Skeletal muscle satellite cell (primary cell): ENCODE data around the gene OPCML.

Source experiments
- H3K27me3 ChIP-seq: 2 replicates; pipeline ENCODE4 v1.7.0; 2013; ENCODE audit warnings: low read length; ENCODE audit not compliant: control insufficient read depth, insufficient read depth
- H3K36me3 ChIP-seq: 2 replicates; pipeline ENCODE4 v1.7.0; 2013; ENCODE audit warnings: mild to moderate bottlenecking, control low read depth, low read length; ENCODE audit not compliant: insufficient read depth
- H3K4me1 ChIP-seq: 2 replicates; pipeline ENCODE4 v1.7.0; 2013; ENCODE audit warnings: low read length; ENCODE audit not compliant: control insufficient read depth, insufficient read depth
- H3K4me2 ChIP-seq: 2 replicates; pipeline ENCODE4 v1.7.0; 2013; ENCODE audit warnings: mild to moderate bottlenecking, low read length
- H3K4me3 ChIP-seq: 2 replicates; pipeline ENCODE4 v1.7.0; 2013; ENCODE audit warnings: low read length
- H3K9ac ChIP-seq: 2 replicates; pipeline ENCODE4 v1.7.0; 2013; ENCODE audit warnings: mild to moderate bottlenecking, low read depth, low read length, moderate library complexity
- H3K9me3 ChIP-seq: replicated peaks from 2 replicates; pipeline ENCODE4 v1.7.0; 2013; ENCODE audit warnings: mild to moderate bottlenecking, control low read depth, low read length

The OPCML gene

DNA sequence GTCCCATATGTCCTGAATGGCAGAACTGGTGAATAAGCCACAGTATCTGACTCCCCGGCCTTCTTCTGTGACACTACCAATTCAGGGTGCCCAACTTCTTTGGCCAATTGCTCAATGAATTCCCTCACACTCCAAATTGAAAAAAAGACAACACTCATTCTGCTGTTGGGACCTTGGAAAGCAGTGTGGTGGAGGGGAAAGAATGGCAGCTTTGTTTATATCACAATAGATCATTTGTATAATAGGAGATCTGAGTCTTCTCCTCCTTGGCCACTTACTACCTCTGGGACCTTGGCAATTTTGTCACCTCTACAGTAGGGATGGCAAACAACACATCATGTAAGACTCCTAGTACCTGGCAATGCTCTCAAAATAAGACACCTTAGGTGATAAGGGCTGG, 64.6 kb downstream of the OPCML start:
- Histone ChIP-seq H3K9ac (no peak overlapping the region), H3K27me3 (no peaks in the 10 kb centered on the region), H3K9me3 (peaks cover 11% of the 10 kb centered on the region), H3K36me3 (no peaks in the 10 kb centered on the region), H3K4me2 (no peak overlapping the region), H3K4me3 (no peak overlapping the region), H3K4me1 (no peaks in the 10 kb centered on the region)

DNA sequence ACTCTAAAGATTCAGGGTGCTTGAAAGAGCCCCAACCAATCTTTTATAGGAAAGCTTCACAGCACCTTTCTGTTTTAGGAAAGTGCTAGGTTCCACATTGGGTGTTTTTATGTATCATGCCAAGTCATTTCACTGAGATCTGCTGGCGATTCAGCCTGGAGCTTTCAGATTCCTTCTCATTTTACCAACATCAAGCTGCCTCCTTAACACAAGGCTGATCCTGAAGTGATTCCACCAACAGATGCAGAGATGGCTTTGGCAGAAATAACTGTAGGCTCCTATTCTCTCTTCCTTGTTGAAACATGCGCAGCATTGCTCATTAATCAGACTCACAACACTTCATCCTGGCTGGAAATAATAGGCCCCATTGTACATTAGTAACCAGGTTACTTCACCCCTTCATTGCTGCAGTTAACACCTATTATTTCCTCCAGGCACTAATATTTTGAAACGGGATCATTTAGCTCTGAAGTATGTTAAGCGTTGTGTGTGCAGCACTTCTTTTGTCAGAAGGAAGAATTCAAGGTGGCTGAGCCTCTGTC, 89.0 kb downstream of the OPCML start:
- no peaks in the 10 kb centered on the region for H3K9me3 ChIP-seq
- no peak overlapping the region for H3K4me3 ChIP-seq
- H3K4me2 ChIP-seq = no peak overlapping the region
- no peaks in the 10 kb centered on the region for H3K4me1 ChIP-seq
- H3K27me3 ChIP-seq = no peaks in the 10 kb centered on the region
- H3K36me3 ChIP-seq = no peaks in the 10 kb centered on the region
- H3K9ac ChIP-seq = no peak overlapping the region

DNA sequence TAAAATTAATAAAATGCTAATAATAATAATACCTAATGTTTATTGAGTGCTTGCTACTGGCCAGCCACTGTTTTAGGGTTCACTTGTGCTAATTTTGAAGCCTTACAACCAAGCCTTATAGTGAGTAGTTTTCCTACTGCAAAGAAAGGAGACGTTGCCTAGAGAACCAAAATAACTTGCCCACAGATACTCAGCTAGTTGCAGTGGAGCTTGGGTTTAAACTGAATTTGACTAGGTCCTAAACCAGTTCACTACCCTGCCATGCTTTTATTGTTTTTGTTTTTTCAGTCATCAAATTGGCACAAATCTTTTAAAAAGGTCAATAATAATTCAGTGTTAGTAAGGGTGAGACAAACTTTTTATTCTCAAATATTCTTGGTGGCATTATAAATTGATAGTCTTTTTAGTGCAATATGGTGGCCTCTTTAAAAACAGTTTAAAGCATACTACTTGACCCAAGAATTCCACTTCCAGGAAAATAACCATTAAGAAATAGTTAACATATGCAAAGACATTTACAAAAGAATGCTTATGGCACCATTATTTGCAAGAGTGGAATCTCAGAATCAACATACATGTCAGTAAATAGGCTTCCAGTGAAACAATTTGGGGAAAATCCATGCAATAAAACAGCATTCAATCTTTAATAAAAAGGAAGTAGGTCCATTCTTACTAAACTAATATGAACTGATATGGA, 90.2 kb downstream of the OPCML start:
- Histone ChIP-seq H3K4me1 (no peaks in the 10 kb centered on the region), H3K36me3 (no peaks in the 10 kb centered on the region), H3K27me3 (no peaks in the 10 kb centered on the region), H3K4me3 (no peak overlapping the region), H3K9me3 (no peaks in the 10 kb centered on the region), H3K4me2 (no peak overlapping the region), H3K9ac (no peak overlapping the region)

DNA sequence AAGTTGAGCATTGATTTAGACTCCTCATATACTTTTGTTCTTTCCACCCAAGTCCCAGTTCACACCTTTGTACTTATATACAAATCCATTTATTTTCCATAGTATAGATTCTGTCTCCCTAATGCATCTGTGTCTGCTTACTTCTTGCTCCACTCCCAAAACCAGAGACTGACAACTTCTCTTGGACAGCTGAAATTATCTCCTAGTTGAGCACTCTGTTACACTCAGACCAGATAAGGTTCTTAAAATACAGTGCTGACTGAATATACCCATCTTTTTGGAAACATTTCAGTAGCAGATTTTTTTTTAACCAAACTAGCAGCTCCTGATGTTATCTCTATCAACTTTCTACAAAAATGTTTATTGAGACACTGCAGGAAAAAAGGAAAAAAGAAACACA, 106.3 kb downstream of the OPCML start:
- peaks cover 9% of the 10 kb centered on the region for H3K9me3 ChIP-seq
- H3K9ac ChIP-seq = no peak overlapping the region
- no peaks in the 10 kb centered on the region for H3K4me1 ChIP-seq
- no peaks in the 10 kb centered on the region for H3K27me3 ChIP-seq
- H3K4me2 ChIP-seq = no peak overlapping the region
- H3K4me3 ChIP-seq = no peak overlapping the region
- no peaks in the 10 kb centered on the region for H3K36me3 ChIP-seq

DNA sequence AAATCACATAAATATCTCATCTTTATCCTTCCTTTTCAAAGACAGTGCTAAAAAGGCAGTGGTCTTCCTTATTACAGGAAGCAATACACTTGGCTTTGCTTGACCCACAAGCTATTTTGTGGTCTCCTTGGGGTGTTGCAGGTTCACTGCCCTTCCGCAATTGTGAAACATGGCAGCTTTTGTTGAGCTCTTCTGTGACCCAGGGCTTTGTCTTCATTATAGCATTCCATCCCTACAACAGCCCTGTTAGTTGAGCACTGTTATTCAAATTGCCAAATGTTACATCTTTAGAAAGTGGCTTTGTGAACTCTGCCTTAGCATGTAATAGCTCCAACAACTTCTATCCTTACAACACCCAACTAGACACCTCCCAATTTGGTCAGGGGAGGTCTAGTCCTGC, 107.1 kb downstream of the OPCML start:
- Histone ChIP-seq H3K4me1 (no peaks in the 10 kb centered on the region), H3K9me3 (peaks cover 9% of the 10 kb centered on the region), H3K27me3 (no peaks in the 10 kb centered on the region), H3K36me3 (no peaks in the 10 kb centered on the region), H3K9ac (no peak overlapping the region), H3K4me3 (no peak overlapping the region), H3K4me2 (no peak overlapping the region)

DNA sequence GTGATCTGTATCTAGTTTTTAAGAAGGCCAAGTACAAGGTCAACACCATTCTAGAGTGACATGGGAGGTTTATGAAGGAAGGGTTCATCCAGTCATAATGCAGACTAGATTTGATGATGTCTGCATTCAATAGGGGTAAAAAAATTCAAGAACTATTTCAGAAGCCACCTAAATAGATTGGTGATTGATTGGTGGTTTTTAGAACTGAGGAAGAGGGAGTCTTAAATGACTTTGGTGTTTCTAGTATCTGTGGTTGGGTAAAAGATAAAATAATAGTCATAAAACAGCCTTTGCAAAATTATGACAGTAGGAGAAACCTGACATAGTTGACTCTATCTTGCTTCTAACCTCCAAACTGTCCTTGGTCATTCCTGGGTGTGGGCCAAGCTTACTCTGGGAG, 114.1 kb downstream of the OPCML start:
- no peaks in the 10 kb centered on the region for H3K4me1 ChIP-seq
- no peak overlapping the region for H3K4me3 ChIP-seq
- no peaks in the 10 kb centered on the region for H3K27me3 ChIP-seq
- no peak overlapping the region for H3K4me2 ChIP-seq
- peaks cover 12% of the 10 kb centered on the region for H3K9me3 ChIP-seq
- H3K9ac ChIP-seq = no peak overlapping the region
- H3K36me3 ChIP-seq = no peaks in the 10 kb centered on the region

DNA sequence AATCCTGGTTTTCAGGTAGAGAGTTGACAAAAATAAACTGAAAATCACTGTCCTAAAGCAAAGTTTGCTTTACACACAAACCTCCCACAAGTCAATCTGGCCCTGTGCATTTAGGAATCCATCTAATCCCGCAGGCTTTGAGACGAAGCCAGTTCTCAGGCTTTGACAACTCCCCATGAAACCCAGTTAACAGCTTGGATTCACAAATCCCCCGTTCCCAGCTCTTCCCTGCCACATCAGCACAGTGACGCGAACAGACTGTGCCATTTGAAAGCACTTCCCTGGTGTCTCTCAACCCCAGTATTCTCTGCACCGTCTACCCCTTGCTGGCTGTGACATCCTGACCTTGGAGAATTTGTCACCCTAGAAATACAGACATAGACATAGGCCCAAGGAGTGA, 117.8 kb downstream of the OPCML start:
- peaks cover 26% of the 10 kb centered on the region for H3K9me3 ChIP-seq
- no peaks in the 10 kb centered on the region for H3K4me1 ChIP-seq

DNA sequence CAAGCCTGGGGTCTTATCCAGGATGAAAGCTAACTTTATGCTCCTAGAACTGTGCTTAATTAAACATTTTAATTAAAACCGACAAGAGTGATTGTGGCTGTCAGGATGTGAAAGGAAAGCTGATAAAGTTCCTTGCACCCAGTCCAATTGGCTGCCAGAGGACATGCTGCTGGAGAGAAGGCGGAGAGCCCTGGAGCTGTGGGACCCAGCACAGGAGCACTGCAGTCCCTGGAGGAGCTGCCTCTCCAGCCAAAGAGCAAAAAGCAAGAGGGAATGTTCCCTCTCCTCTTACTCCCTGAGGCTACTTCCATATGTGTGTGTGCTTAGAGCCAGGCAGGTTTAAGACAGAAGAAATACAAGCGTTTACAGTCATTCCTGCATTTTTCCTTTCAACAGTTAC, 118.6 kb downstream of the OPCML start:
- no peaks in the 10 kb centered on the region for H3K27me3 ChIP-seq
- no peak overlapping the region for H3K4me2 ChIP-seq
- peaks cover 24% of the 10 kb centered on the region for H3K9me3 ChIP-seq
- no peak overlapping the region for H3K4me3 ChIP-seq
- no peak overlapping the region for H3K9ac ChIP-seq
- no peaks in the 10 kb centered on the region for H3K36me3 ChIP-seq
- no peaks in the 10 kb centered on the region for H3K4me1 ChIP-seq

More for the DNA sequence above, 117.8 kb downstream of the OPCML start:
- no peaks in the 10 kb centered on the region for H3K27me3 ChIP-seq
- no peak overlapping the region for H3K4me3 ChIP-seq
- no peak overlapping the region for H3K9ac ChIP-seq
- no peaks in the 10 kb centered on the region for H3K36me3 ChIP-seq
- H3K4me2 ChIP-seq = no peak overlapping the region

DNA sequence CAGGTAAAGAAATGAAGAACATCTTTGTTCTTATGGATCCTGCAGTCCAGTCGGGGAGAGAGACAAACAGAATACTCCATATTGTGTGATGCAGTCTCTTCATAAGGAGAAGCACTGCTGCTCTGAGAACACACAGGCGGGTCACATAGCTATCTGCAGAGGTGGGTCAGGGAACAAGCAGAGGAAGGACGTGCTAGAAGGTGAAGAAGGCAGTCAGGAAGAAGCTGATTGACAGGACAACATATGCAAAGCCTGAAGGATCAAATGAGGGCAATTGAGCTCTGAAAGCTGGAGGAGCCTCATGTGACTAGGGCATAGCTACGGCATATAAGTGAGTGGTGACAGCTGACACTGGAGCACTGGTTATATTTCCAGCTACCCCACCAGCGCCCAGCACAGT, 122.5 kb downstream of the OPCML start:
- H3K27me3 ChIP-seq = no peaks in the 10 kb centered on the region
- H3K9ac ChIP-seq = no peak overlapping the region
- no peak overlapping the region for H3K4me2 ChIP-seq
- H3K9me3 ChIP-seq = peaks cover 29% of the 10 kb centered on the region
- no peaks in the 10 kb centered on the region for H3K36me3 ChIP-seq
- H3K4me3 ChIP-seq = no peak overlapping the region
- H3K4me1 ChIP-seq = no peaks in the 10 kb centered on the region

DNA sequence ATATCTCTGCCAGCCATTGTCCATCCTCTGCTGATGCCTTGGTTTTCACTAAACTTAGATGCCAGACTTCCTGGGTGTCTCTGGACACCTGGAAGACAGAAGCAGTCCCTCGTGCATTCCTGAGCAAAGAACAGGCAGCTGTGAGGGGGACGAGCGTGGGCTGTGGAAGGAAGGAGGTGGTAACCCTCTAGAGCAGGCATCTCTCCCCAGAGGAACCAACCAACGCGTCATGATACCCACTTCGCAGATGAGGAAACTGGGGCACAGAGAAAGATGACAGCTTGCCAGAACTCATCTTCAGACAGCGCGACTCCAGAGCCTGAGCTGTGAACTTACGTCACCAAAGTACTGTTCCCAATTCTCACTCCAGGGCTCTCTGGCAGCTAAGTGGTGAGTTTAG, 123.4 kb downstream of the OPCML start:
- no peaks in the 10 kb centered on the region for H3K4me1 ChIP-seq
- H3K27me3 ChIP-seq = no peaks in the 10 kb centered on the region
- peaks cover 29% of the 10 kb centered on the region for H3K9me3 ChIP-seq
- H3K4me3 ChIP-seq = no peak overlapping the region
- H3K36me3 ChIP-seq = no peaks in the 10 kb centered on the region
- no peak overlapping the region for H3K4me2 ChIP-seq
- H3K9ac ChIP-seq = no peak overlapping the region

DNA sequence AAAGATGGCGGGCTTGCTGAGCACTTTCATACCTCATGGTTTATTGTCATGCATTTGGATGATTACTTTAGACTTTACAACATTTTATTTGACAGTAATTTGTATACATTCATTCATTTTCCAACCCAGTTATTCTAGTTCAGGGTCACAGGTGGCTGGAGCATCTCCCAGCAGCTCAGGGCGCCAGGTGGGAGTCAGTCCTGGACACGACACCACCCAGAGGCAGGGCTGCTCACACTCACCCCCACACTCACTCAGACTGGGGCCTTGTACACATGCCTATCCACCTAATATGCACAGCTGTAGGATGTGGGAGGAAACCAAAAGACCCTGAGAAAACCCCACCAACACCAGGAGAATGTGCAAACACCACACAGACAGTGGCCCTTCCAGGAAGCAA, 123.9 kb downstream of the OPCML start:
- H3K9me3 ChIP-seq = peaks cover 29% of the 10 kb centered on the region
- no peaks in the 10 kb centered on the region for H3K4me1 ChIP-seq
- H3K9ac ChIP-seq = no peak overlapping the region
- H3K27me3 ChIP-seq = no peaks in the 10 kb centered on the region
- no peak overlapping the region for H3K4me2 ChIP-seq
- H3K36me3 ChIP-seq = no peaks in the 10 kb centered on the region
- H3K4me3 ChIP-seq = no peak overlapping the region

DNA sequence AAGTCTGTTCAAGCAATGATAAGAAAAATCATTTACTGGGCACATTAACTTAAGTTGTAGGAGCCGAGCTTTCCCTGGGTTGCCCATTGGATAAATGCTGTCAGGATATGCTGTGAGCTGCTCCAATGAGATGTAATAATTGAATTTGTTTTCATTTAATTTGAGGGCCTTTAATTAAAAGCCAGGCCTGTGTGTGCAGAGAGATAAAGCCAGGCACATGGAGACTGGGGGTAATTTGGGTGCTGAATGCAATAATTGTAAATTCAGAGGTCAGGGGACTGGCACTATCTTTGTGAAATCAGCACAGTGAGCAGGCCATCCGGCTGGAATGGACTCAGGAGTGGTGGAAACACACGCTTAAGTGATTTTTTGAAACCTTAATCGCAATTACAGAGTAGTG, 125.8 kb downstream of the OPCML start:
- Histone ChIP-seq H3K9me3 (peaks cover 21% of the 10 kb centered on the region), H3K27me3 (no peaks in the 10 kb centered on the region), H3K9ac (no peak overlapping the region), H3K4me3 (no peak overlapping the region), H3K4me1 (no peaks in the 10 kb centered on the region), H3K36me3 (no peaks in the 10 kb centered on the region), H3K4me2 (no peak overlapping the region)
